ENCODE results near the gene NTM. TPM values are rescaled to one million over a fixed set of nuclear protein-coding genes. Genes with fewer than 3 reads are reported as not detected.

Gene NTM
- polyA plus RNA-seq, 1 donor (not counting 4 experiments of a cell fraction or from before 2014, with no cell fraction given), result 47.9 TPM

GRCh38 chr11:132052342-132052741 is 681.9 kb downstream of the NTM start:
- Histone ChIP-seq H3K4me2 (ENCODE audit: control insufficient read depth, extremely low read depth, insufficient read depth, low read depth, low read length) (no peak overlapping the region), H3K9ac (ENCODE audit: control insufficient read depth, extremely low read depth, insufficient read depth, low read length) (no peak overlapping the region)

GRCh38 chr11:132052904-132053303 is 682.5 kb downstream of the NTM start:
- dilution Hi-C loops (cut with MboI; ENCODE audit: extremely low pct_ligation_motif_present, low sequenced_read_pairs), result no loop called here
- no peaks in the 10 kb centered on the region for H3K27me3 ChIP-seq (ENCODE audit: control insufficient read depth, extremely low read depth, insufficient read depth, low read length)
- H3K4me3 ChIP-seq (ENCODE audit: control insufficient read depth in 2 of 3, extremely low read depth in 1 of 3, insufficient read depth in 2 of 3, low read depth in 1 of 3, low read length in 3 of 3), result no peak overlapping the region
- TF ChIP-seq, protein P1, sequence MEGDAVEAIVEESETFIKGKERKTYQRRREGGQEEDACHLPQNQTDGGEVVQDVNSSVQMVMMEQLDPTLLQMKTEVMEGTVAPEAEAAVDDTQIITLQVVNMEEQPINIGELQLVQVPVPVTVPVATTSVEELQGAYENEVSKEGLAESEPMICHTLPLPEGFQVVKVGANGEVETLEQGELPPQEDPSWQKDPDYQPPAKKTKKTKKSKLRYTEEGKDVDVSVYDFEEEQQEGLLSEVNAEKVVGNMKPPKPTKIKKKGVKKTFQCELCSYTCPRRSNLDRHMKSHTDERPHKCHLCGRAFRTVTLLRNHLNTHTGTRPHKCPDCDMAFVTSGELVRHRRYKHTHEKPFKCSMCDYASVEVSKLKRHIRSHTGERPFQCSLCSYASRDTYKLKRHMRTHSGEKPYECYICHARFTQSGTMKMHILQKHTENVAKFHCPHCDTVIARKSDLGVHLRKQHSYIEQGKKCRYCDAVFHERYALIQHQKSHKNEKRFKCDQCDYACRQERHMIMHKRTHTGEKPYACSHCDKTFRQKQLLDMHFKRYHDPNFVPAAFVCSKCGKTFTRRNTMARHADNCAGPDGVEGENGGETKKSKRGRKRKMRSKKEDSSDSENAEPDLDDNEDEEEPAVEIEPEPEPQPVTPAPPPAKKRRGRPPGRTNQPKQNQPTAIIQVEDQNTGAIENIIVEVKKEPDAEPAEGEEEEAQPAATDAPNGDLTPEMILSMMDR (optimal IDR thresholded peaks at IDR 0.05 in 1 of 3, IDR thresholded peaks at IDR 0.05 in 1 of 3, conservative IDR thresholded peaks at IDR 0.05 in 1 of 3; ENCODE audit: extremely low read depth in 1 of 3, insufficient read depth in 2 of 3, low read length in 3 of 3), result no peak
- TF ChIP-seq EZH2 (IDR thresholded peaks at IDR 0.05; ENCODE audit: low read length), result no peak
- no peak overlapping the region for H2AFZ ChIP-seq (ENCODE audit: control insufficient read depth, low read length)
- H3K4me2 ChIP-seq (ENCODE audit: control insufficient read depth, extremely low read depth, insufficient read depth, low read depth, low read length), result no peak overlapping the region
- peak; percentile 67 for FAIRE-seq
- no peak overlapping the region for H3K27ac ChIP-seq (ENCODE audit: control insufficient read depth, insufficient read depth, low read length)
- no peak for DNase-seq (ENCODE audit: low read depth, low spot score)
- H3K4me1 ChIP-seq (ENCODE audit: control insufficient read depth, extremely low read depth, insufficient read depth, low read length), result peaks cover 38% of the 10 kb centered on the region
- H3K36me3 ChIP-seq (ENCODE audit: control insufficient read depth in 2 of 2, extremely low read depth in 1 of 2, insufficient read depth in 2 of 2, low read length in 2 of 2), result no peaks in the 10 kb centered on the region
- H3K79me2 ChIP-seq (ENCODE audit: control insufficient read depth, insufficient read depth, low read length), result no peaks in the 10 kb centered on the region
- H3K9me3 ChIP-seq (ENCODE audit: control insufficient read depth, low read depth, low read length), result no peaks in the 10 kb centered on the region
- no peaks in the 10 kb centered on the region for H3K9me1 ChIP-seq (ENCODE audit: control insufficient read depth, extremely low read depth, insufficient read depth, low read length)
- no peak overlapping the region for H3K9ac ChIP-seq (ENCODE audit: control insufficient read depth, extremely low read depth, insufficient read depth, low read length)
- H4K20me1 ChIP-seq (ENCODE audit: control insufficient read depth, extremely low read depth, insufficient read depth, low read length), result no peaks in the 10 kb centered on the region

More at GRCh38 chr11:132052342-132052741, 681.9 kb downstream of the NTM start:
- Histone ChIP-seq H3K36me3 (ENCODE audit: control insufficient read depth in 2 of 2, extremely low read depth in 1 of 2, insufficient read depth in 2 of 2, low read length in 2 of 2) (no peaks in the 10 kb centered on the region), H3K27ac (ENCODE audit: control insufficient read depth, insufficient read depth, low read length) (no peak overlapping the region), H4K20me1 (ENCODE audit: control insufficient read depth, extremely low read depth, insufficient read depth, low read length) (no peaks in the 10 kb centered on the region), H3K27me3 (ENCODE audit: control insufficient read depth, extremely low read depth, insufficient read depth, low read length) (no peaks in the 10 kb centered on the region), H3K9me3 (ENCODE audit: control insufficient read depth, low read depth, low read length) (no peaks in the 10 kb centered on the region), H2AFZ (ENCODE audit: control insufficient read depth, low read length) (no peak overlapping the region), H3K4me1 (ENCODE audit: control insufficient read depth, extremely low read depth, insufficient read depth, low read length) (peaks cover 33% of the 10 kb centered on the region), H3K9me1 (ENCODE audit: control insufficient read depth, extremely low read depth, insufficient read depth, low read length) (no peaks in the 10 kb centered on the region), H3K4me3 (ENCODE audit: control insufficient read depth in 2 of 3, extremely low read depth in 1 of 3, insufficient read depth in 2 of 3, low read depth in 1 of 3, low read length in 3 of 3) (no peak overlapping the region), H3K79me2 (ENCODE audit: control insufficient read depth, insufficient read depth, low read length) (no peaks in the 10 kb centered on the region)
- peak; percentile 20 for FAIRE-seq
- dilution Hi-C loops (cut with MboI; ENCODE audit: extremely low pct_ligation_motif_present, low sequenced_read_pairs), result no loop called here
- no peak for DNase-seq (ENCODE audit: low read depth, low spot score)
- no peak for TF ChIP-seq EZH2 (IDR thresholded peaks at IDR 0.05; ENCODE audit: low read length)

DNA sequence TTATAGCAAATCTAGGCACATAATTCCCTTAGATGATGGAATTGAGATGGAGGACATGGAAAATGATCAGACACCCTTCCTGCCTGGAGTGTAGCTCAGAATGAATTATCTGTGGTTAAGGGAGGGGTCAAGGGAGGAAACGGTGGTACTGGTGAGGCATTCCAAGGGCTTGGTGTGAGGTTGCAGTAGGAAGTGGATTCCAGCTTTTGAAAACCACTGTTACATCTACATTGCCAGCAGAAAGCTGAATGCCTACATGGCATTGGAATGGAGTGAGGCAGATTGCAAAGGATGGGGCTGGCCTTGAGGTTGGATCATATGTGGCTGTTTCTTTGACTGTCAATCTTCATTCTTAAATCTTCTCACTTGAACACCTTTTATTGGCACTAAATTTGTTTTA is 684.4 kb downstream of the NTM start:
- Histone ChIP-seq H4K20me1 (ENCODE audit: control insufficient read depth, extremely low read depth, insufficient read depth, low read length) (no peaks in the 10 kb centered on the region), H3K36me3 (ENCODE audit: control insufficient read depth in 2 of 2, extremely low read depth in 1 of 2, insufficient read depth in 2 of 2, low read length in 2 of 2) (no peaks in the 10 kb centered on the region), H3K27me3 (ENCODE audit: control insufficient read depth, extremely low read depth, insufficient read depth, low read length) (no peaks in the 10 kb centered on the region), H3K27ac (ENCODE audit: control insufficient read depth, insufficient read depth, low read length) (peak overlapping the region; percentile 71), H3K9me1 (ENCODE audit: control insufficient read depth, extremely low read depth, insufficient read depth, low read length) (no peaks in the 10 kb centered on the region), H3K9ac (ENCODE audit: control insufficient read depth, extremely low read depth, insufficient read depth, low read length) (peak overlapping the region; percentile 47), H3K4me3 (ENCODE audit: control insufficient read depth in 2 of 3, extremely low read depth in 1 of 3, insufficient read depth in 2 of 3, low read depth in 1 of 3, low read length in 3 of 3) (no peak overlapping the region), H3K4me2 (ENCODE audit: control insufficient read depth, extremely low read depth, insufficient read depth, low read depth, low read length) (peak overlapping the region; percentile 11), H2AFZ (ENCODE audit: control insufficient read depth, low read length) (no peak overlapping the region), H3K9me3 (ENCODE audit: control insufficient read depth, low read depth, low read length) (no peaks in the 10 kb centered on the region), H3K79me2 (ENCODE audit: control insufficient read depth, insufficient read depth, low read length) (peaks cover 5% of the 10 kb centered on the region), H3K4me1 (ENCODE audit: control insufficient read depth, extremely low read depth, insufficient read depth, low read length) (peaks cover 45% of the 10 kb centered on the region)
- dilution Hi-C loops (cut with MboI; ENCODE audit: extremely low pct_ligation_motif_present, low sequenced_read_pairs), result no loop called here
- FAIRE-seq, result peak; percentile 83
- peak; percentile 57 for DNase-seq (ENCODE audit: low read depth, low spot score)
- TF ChIP-seq EZH2 (IDR thresholded peaks at IDR 0.05; ENCODE audit: low read length), result no peak
- TF ChIP-seq, protein P1 (optimal IDR thresholded peaks at IDR 0.05 in 1 of 3, IDR thresholded peaks at IDR 0.05 in 1 of 3, conservative IDR thresholded peaks at IDR 0.05 in 1 of 3; ENCODE audit: extremely low read depth in 1 of 3, insufficient read depth in 2 of 3, low read length in 3 of 3), result no peak
